Limb (tissue), 2 donors: ENCODE data around the gene ZNF621.
A peak's percentile ranks its signal among the peaks of the same experiment; 100 is the strongest.
"Not testable (repeated sequence)": the region's sequence is repeated elsewhere in the genome, so short reads cannot be mapped to it uniquely, and the experiment has no call there.

Source experiments
- DNase-seq, 2 donors: peaks; one replicate each; pipeline ENCODE4 v3.0.0-alpha.2; 2016; ENCODE audit errors: extremely low spot score in 2 of 2

The ZNF621 gene

DNA sequence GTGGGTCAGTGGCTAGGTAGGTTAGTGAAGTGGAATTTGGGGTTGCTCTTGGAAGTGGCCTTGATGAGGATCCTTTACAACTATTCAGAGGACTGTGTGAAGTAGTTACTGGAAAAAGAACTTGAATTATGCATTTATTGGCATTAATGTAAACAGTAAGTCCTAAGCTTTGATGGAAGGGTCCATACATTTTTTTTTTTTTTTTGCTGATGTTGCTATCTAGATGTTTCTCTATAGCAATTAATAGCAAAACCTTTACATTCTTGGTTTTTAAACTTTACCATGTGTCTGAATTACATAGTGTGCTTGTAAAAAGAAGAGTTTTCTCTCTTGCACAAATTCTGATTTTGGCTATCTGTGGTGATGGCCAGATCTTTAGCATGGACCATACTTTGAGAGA lies 9.5 kb downstream of the ZNF621 start:
- no peak for DNase-seq

DNA sequence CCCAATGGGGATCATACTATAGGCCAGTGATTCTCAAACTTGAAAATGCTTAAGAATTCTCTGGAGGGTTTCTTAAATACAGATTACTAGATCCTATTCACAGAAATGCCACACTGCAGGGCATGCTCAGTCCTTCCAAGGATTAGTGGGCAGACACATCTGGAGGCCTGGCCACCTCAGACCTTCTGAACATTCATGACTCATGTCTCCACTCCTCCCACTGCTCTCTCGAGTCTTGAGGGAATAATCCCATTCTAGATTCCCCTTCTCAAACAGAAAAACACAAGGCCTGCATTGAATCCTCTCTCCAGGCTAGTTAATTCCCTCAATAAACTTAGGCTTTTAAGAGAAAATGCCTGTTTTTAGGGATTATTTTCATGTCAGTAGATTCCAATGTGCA lies 22.1 kb downstream of the ZNF621 start:
- no peak for DNase-seq

DNA sequence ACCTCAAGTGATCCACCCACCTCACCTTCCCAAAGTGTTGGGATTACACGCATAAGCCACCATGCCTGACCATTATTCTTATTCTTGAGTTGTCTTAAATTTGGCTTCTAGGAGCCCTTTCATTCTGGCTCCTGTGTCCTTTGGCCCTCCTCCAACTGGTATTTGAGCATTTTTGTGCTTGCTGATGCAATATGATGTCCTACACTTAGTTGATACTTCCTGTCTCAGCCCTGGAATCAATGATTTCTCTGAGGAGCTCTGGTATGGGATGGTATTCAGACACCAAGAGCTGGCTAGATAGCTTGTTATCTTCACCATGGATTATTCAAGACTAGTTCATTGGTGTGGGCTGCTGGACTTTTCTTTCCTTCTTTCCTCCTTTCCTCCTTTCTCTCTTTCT lies 25.4 kb downstream of the ZNF621 start:
- DNase-seq = no peak

DNA sequence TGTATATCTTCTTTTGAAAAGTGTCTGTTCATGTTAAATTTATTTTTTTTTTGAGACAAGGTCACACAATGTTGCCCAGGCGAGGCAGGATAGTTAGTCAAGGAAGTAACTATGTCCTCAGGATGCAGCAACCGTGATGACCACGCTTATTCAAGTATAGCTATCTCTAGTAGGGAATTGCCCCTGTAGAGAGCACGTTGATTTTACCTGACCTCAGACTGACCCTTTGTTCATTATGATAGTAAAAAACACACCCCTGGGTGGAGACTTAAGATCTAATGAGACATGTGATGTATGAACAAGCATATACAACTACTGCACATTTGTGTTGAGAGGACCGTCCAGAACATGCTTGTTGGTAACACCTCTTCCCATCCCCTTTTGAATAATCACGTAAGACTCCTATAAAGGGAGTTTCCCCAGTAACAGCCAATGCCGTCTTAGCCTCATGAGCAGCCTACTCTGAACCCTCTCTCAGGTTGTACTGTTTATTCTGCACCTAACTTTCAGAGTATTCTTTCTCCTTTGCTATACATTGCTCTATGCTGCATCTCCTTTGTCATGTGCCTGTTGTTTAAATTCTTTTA lies 32.9 kb downstream of the ZNF621 start:
- no peak for DNase-seq

DNA sequence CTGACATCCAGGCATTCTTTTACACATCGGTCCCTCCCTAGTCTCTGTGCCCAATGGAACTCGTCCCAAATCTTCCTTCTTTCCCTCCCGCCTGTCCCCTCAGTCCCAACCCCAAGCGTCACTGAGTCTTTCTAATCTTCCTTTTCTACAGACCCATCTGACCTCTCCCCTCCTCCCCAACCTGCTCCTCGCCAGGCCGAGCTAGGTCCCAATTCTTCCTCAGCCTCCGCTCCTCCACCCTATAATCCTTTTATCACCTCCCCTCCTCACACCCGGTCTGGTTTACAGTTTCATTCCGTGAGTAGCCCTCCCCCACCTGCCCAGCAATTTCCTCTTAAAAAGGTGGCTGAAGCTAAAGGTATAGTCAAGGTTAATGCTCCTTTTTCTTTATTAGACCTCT lies 37.7 kb downstream of the ZNF621 start:
- DNase-seq = not testable (repeated sequence)

DNA sequence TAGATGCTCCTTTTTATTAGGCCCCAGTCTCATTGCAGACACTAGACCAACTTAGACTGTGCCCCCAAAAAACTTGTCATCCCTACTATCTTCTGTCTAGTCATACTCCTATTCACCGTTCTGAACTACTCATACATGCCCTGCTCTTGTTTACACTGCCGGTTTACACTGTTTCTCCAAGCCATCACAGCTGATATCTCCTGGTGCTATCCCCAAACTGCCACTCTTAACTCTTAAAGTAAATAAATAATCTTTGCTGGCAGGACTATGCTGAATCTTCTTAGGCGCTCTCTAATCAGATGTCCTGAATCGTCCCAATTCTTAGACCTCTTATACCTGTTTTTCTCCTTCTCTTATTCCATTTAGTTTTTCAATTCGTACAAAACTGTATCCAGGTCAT lies 40.9 kb downstream of the ZNF621 start:
- not testable (repeated sequence) for DNase-seq

DNA sequence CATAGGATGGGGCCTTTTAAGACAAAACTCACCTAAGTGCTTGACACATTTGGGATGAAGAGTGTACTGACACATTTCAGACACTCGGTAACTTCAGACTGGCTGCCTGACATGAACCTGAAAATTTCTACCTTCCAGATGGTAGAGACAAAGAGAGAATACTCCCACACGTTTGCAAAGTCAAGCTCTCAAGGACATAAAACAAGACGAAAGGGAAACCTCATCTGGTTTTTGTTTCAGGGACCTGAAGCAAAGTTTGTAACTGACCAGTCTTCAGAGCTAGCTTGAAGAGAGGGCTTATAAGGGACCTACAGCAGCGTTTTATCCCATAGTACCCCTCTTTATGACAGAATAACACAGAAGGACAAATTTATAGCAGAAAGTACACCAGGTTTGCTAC lies 41.9 kb downstream of the ZNF621 start:
- no peak for DNase-seq

DNA sequence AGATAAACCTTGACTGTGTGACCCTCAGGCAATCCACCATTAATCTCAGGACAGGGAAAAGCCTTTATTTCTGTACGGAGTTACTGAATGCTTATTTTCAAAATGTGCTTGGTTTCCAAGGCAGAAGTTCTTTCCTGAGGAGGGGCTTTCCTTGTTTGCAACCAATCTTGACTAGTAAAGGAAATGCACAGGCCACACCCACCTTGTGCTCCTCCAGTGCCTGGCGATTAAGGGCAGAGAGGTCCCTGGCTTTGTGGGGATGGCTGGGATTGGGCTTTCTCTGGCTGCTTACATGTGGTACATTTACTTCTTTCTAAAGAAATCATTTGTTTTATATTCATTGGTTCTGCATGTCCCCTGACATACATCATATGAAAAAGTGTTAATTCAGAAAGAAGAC lies 47.8 kb downstream of the ZNF621 start:
- no peak for DNase-seq

DNA sequence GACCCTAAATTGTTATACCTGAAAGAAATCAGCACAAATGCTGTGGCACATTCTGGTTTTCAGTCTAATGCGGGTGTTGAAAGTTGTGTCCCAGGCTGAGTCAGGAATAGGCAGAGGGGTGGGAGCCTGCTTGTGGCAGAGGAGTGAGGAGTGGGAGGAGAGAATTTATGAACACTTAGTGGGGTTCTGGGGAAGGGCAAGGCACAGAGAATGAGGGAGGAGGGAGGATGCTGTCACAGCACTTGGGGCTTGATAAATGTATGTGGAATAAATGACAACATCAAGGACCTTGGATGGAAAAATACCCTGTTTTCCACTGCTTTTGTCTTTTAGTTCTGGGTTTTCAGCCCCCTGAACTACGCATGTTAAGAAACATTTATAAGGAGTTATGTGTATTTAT lies 49.3 kb downstream of the ZNF621 start:
- DNase-seq = no peak

DNA sequence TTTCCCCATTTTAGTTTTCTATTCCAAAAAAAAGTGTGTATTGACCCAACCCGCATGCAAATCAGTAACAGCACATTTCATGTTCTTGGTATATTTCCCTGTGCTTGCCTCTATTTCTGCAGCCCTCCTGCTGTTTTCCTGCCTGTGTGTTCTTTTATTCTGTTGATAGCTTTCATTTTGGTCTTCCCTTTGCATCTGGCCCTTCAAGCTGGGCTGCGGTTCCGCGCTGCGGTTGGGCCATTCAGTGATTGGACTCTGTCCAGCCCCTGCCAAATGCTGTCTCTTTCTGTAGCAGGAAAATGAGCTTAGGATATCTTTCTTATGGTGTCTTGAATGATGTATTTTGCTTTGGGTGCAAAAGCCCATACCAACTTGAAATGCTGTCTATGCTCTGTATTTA lies 49.9 kb downstream of the ZNF621 start:
- DNase-seq = peak in 1 of 2 donors; percentile 38

DNA sequence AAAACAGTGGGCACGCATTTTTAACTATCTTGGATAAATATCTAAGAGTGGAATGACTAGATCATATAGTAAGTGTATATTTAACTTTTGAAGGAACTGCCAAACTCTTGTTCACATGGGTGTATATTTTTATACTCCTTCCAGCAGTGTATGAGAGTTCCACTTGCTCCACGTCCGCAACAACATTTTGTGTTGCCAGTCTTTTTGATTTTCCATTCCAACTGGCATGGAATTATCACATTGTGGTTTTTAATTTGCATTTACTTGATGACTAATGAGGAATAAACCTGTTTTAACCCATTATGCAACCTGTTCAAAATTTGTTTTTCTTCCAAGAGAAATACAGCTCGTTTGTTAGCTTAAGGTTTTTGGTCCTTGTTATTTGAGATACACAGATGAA lies 51.6 kb downstream of the ZNF621 start:
- DNase-seq = no peak

DNA sequence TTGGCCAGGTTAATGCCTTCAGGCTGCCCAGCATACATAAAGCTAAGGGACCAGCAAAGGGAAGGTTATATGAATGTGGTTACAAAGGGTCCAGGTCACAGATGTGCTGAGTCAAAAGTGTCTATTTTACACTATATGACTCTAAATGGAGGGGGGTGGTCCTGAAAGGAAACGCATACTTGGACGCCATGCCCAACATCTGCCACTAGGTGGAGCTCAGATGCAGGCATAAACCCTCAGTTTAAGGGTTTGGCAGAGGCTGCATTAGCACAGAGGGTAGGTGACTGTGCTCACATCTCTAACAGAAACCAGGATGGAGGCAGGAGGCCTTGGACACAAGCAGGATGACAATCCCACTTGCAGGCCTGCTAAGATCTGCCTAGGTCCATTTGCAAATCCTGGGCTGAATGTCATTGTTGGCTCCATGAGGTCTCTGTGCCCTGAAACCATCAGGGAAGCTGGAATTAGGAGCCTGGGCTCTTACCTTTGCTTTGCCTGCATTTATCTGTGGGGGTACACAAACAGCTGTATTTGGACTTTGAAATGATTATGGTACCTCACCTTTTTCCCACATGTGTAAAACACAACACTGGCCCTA lies 55.8 kb downstream of the ZNF621 start:
- peak; percentile 85 for DNase-seq

DNA sequence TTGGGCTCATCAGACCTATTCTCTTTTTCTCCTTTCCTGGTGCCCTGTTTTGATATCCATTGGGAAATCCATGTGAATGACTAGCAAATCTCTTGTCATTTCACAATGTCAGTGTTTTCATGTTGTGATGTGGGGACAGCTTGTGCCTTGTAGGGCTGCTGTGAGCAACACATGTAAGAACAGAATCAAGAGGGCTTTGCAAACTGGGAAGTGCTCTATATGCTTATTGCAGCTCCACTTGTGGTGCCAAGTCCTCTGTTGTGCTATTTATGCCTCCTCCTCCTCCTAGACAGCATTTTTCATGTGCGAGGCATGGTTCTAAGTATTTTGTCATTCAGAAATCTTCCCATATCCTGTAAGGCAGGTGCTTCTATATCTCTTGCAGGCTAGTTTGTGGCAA lies 56.4 kb downstream of the ZNF621 start:
- DNase-seq = no peak

DNA sequence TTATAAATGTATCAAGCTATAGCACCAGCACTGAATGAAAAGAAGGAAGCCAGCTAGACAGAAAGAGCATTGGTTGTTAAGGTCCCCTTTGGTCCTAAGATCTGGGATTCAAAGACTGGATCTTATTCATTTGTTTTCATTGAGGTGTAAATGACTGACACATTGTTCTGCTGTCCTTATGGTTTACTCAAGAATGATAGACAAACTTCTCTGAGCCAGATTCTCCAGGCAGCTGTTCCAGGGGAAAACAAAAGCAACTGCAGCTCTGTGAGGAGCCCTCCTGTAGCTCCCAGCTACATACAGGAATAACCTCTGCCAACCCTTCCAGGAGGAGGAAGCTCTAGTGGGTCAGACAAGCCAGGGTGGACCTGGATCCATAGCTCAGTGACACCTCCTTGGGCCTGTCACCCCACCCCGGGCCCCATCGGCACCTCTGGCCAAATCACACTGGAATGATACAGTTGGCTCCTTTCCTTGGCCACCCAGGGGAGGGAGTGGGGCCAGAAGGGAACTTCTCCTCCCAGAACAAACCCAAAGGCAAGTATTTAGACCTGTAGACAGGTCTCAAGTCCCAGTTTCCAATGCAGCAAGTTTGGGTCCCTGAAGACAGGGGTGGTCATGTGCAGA lies 57.8 kb downstream of the ZNF621 start:
- peak in 1 of 2 donors; percentile 40 for DNase-seq

DNA sequence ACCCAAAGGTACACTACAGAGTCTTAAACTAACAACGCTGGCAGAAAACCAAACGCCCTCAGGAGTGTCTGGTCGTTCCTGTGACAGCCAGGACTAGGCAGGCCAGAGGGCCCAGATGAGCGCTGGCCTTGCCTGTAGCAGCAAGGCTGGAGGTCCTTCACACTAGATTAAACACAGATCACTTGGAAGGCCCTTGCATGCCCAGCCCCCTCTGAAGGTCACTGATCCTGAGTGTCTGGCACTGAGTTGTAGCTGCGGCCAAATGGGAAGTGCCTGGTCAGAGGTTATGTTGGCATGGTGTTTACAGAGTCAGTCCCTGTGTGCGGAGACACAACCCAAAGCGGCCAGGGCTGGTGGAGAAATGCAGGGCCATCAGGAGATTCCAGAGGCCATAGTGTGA lies 58.9 kb downstream of the ZNF621 start:
- no peak for DNase-seq

DNA sequence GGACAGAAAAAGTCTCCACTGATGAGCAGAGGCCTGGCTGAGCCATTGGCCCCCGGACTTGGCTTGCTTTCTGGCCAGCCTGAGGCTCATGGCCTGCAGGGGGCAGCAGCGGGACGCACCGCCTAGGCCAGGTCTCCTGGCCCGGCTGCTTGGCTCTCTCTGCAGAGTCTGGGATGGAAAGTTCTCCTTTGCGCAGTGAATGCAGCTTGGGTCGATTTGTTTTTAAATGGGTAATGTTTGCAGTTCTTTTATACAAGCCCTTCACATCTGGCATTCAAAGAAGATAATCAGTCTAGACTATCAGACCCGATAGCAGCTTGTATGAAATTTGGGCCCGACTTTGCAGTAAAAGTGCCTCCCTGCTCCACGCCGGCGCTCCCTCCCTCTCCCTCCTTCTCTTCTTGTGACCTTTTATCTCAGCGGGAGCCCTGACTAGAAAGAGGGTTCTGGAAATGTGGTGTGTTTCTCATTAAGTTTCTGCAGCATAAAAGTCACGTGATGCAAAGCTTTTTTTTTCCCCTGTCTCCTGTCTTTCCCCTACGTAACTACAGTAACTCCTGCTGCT lies 59.9 kb downstream of the ZNF621 start:
- peak; percentile 90 to 94 for DNase-seq

DNA sequence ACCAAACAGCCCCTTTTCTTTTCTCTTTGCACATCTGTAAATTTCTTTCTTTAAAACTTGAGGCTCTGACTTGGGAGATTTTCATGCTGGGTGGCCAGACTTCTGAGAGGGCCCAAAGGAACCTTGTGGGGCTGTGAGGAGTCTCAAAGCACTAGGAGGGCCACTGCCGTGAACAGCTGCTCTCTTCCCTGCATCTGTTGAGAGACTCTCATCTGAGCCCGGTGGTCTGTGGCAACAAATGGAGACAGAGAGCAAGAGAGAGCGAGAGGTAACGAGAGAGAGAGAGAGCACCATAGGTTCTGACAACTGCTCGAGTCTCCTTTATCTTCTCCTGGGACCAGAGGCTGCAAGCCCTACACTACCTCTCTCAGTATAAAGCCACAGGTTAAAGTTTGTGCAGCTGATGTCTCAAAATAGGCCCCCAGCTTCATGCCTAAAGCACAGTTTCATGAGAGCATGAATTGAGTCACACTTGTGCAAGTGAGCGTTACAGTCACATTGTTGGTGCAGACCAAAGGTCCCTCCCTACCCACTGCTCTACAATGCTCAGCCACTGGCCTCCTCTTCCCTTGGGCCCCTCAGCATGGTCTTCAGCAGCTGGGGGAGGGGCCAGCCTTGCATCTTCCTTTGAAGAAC lies 60.7 kb downstream of the ZNF621 start:
- no peak for DNase-seq

DNA sequence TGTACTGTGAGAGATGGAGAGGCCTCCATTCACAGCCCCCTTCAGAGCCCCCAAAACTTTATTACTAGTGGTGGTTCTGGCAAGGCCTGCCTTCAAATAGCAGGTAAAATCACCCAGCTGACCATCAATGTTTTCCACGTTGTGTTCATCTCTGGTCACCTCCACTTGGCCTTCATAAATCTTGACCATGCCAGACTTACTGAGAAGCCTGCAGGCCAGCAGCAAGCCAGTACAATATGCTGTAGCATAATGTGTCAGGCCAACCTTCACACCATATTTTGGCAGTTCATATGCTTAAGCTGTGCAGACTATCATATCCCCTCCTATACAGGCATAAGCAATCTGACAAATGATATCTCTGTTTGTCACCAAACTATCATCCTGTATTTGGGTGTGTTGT lies 62.1 kb downstream of the ZNF621 start:
- DNase-seq = no peak

DNA sequence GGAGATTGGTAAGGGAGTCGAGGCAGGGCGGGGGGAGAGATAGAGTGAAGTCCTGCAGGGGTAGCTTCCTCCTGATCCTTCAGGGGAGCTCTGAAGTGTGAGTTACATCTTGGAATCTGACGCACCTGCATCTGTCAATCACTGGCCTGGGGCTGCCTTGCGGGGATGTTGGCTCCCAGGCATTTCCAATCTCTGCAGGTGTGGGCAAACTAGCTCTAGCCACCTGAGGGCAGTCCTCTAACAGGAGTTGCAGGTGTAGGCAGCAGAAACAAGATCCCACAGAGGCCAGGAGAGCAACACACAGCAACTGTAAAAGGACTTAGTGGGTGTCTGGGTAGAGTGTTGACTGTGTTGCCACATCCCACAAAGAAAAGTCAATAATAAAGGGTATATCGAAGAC lies 63.6 kb downstream of the ZNF621 start:
- DNase-seq = no peak
